ENCODE measurements around the gene DGKB.

- TF ChIP-seq EP300 (IDR thresholded peaks at IDR 0.05) (no peak), CTCF (IDR thresholded peaks at IDR 0.05) (no peak)
These were observed 642.5 kb downstream of the DGKB start for GRCh38 chr7:14260011-14260410.

All from sigmoid colon (tissue), 4 donors.